ENCODE measurements around the gene PRF1.

The PRF1 gene

DNA sequence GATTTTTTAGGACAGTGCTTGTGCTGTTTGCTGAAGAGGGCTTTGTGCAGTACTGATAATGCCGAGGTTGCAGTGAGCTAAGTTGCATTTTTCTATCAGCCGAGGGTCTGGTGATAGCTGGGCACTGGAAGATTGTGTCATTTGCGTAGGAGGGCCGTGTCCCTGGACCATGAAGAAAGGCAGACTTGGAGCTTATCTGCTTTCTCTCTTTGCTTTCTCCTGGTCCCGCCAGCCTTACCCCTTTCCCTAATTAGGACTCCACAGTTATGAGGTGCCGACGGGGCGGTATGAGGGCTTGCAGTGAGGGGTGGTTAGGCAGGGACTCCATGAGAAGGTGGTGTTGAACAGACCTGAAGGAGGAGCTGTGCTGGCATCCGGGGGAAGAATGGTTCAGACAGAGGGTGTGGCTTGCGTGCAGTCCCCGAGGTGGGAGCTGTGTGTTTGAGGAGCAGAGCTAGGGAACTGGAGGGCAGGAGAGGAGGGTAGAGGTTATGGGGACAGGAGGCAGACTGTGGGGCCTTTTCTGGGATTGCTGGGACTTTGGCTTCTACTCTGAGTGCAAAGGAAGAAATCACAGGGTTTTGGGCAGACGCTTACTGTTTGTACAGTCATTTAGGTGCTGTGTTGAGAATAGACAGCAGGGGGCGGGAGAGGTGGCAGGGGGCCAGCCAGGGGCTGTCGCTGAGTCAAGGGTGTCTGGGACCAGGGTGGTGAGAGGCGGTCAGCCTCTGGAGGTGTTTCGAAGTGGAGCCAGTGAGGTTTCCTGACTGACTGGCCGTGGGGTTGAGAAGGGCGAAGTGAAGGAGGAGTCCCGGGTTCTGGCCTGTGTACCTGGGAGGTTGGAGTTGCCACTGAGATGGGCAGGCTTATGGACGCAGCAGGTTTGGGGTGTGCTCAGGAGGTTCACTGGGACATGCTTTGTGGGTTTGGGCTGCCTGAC is 43.4 kb downstream of the PRF1 start:
- FAIRE-seq: no peak

DNA sequence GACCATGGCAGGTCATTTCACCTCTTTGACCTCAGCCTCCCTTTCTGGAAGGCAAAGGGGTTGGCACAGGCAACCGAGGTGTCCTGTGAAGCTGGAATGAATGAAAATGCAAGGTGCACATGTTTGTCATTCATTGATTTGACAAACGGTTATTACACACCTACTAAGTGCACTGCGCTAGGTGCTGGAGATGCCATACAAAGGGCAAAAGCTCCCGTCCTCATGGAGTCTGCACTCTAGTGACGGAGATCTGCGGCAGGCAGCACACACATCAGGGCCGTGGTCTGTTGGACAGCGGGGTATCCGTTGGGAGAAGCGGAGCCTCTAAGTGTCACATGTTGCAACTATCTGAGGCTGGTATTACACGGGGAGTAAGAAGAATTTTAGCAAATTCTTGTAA is 44.2 kb downstream of the PRF1 start:
- FAIRE-seq: no peak

DNA sequence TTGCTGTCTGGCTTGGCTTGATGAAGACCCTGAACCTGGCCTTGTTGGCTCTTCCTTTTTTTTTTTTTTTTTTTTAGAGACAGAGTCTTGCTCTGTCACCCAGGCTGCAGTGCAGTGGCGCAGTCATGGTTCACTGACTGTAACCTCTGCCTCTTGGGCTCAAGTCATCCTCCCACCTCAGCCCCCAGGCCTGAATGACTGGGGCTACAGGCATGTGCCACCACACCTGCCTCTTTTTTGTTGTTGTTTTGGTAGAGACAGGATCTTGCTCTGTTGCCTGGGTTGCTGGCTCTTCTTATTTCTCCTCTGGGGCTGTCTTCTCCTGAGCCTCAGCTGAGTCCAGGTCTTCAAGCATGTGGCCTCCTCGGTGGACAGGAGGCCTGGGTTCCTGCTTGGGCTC is 44.7 kb downstream of the PRF1 start:
- no peak for FAIRE-seq

- FAIRE-seq: no peak
Measured at GRCh38 chr10:70557086-70557845, 45.3 kb downstream of the PRF1 start.

GRCh38 chr10:70555371-70555770 is 47.2 kb downstream of the PRF1 start:
- FAIRE-seq: no peak

DNA sequence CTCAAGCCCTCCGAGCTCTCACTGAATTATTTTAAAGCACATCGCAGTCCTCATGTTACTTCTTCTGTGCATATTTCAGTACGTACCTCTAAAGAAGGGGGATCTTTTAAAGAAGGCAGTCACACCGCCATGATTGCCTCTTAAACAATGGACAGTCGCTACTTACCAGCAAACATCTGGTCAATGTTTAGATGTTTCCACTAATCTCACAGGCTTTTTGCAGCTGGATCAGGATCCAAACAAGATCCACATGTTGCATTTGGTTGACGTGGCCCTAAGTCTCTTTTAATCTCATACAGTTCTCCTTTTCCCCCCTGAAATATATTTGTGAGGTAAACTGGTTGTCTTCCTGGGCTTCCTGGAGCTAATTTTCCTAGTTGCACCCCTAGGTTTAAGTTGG is 50.0 kb downstream of the PRF1 start:
- no peak for FAIRE-seq

DNA sequence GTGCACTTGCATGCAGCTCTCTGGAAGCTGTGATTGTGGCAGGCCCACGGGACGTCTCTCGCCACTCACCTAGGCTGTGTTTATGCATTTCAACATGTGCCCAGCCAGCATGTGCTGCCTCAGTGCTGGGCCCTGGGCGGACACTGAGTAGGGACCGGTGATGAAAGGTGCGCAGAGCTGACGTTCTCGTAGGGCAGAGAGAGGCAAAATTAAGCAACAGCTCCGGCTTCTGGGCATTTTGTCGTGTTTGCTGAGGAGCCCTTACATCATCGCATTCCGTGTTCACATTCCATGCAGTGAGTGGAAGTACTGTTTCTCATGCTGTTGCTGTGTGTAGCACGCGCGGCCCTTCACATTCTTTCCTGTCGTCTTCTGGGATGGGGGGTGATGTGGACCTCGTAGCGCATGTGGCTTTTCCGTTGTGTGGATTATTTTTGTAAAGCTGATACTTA is 50.5 kb downstream of the PRF1 start:
- FAIRE-seq: no peak

GRCh38 chr10:70551466-70551865 is 51.1 kb downstream of the PRF1 start:
- no peak for FAIRE-seq

DNA sequence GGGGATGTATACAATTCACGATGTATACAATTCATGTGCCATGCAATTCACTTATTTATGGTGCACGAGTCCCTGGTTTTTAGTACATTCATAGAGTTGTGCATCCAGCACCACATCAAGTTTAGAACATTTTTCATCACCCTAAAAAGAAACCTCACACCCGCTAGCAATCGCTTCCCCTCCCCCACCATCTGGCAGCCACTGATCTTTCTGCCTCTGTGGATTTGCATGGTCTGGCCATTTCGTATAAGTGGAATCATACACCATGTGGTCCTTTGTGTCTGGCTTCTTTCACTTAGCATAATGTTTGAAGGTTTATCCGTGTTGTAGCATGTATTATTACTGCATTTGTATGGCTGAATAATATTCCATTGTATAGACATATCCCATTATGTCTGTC is 52.1 kb downstream of the PRF1 start:
- no peak for FAIRE-seq

- no peak for FAIRE-seq
Measured at GRCh38 chr10:70549962-70550458, 52.5 kb downstream of the PRF1 start.

- no peak for FAIRE-seq
Measured at GRCh38 chr10:70549351-70549961, 53.1 kb downstream of the PRF1 start.
